MM.1S (cell line): ENCODE data around the gene NUP133.

ENCODE experiments used
- EZH2 ChIP-seq: fragments of 300-600 bp; sonication (generic); optimal IDR thresholded peaks from 2 replicates; pipeline ENCODE3; 2017; ENCODE audit warnings: low read depth, mild to moderate bottlenecking, antibody characterized with exemption, low read length, mixed read lengths
- EZH2phosphoT487 ChIP-seq: fragments of 300-600 bp; sonication (generic); IDR thresholded peaks from 2 replicates; pipeline ENCODE4 v1.6.1; 2018; ENCODE audit warnings: antibody characterized with exemption, low read length
- TF ChIP-seq, protein P1 (sequence below): fragments of 300-600 bp; sonication (generic); IDR thresholded peaks from 2 replicates; pipeline ENCODE4 v1.5.1; 2016; ENCODE audit warnings: antibody characterized with exemption, low read length, mixed read lengths

DNA sequence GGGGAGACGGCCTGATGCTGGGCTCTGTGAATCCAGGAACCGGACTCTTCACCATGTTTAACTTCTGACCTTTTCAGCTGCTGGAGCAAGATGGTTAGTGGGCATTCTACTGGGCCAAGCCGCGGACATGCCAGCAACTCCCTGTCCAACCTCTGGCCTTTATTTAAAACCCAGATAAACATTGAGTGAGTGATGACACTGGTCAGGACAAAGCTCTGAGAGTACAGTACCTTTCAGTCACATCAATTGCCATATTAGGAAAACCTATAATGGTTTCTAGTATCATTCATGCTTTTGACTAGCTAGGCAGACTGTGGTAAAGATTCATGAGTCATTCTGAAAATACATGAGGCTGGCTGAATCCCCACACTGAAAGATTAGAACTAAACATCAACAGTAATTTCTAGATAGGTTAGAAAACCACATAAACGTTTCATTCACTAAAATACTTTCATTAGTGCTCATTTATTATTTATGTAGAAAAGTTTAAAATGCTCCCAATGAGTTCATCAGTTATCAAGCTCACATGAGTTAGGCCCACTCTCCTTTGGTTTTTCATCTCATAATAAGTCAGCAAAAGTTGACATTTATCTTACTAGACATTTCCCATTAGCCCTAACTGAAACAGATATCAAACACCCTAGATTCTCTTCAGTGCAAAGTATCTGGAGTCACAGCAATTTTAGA, 67.1 kb downstream of the NUP133 start:
- TF ChIP-seq, protein P1, sequence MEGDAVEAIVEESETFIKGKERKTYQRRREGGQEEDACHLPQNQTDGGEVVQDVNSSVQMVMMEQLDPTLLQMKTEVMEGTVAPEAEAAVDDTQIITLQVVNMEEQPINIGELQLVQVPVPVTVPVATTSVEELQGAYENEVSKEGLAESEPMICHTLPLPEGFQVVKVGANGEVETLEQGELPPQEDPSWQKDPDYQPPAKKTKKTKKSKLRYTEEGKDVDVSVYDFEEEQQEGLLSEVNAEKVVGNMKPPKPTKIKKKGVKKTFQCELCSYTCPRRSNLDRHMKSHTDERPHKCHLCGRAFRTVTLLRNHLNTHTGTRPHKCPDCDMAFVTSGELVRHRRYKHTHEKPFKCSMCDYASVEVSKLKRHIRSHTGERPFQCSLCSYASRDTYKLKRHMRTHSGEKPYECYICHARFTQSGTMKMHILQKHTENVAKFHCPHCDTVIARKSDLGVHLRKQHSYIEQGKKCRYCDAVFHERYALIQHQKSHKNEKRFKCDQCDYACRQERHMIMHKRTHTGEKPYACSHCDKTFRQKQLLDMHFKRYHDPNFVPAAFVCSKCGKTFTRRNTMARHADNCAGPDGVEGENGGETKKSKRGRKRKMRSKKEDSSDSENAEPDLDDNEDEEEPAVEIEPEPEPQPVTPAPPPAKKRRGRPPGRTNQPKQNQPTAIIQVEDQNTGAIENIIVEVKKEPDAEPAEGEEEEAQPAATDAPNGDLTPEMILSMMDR = no peak
- TF ChIP-seq EZH2phosphoT487 (no peak), EZH2 (no peak)
